Hypothalamus (tissue), 51 donors: ENCODE measurements around the gene PDE4B.

Source experiments
- DNase-seq, 51 donors: peaks; one replicate each; lab custom pipeline; 2025; lab: John Stamatoyannopoulos, UW

PDE4B gene

GRCh38 chr1:66346057-66346795 is 553.5 kb downstream of the PDE4B start:
- DNase-seq = no peak

- DNase-seq = no peak
These were observed 554.2 kb downstream of the PDE4B start for GRCh38 chr1:66346873-66347272.

- no peak for DNase-seq
These were observed 556.1 kb downstream of the PDE4B start for GRCh38 chr1:66348776-66349175.

GRCh38 chr1:66349242-66349641 is 556.5 kb downstream of the PDE4B start:
- DNase-seq = peak in 2 of 51 donors; percentile 15 to 67

- peak in 9 of 51 donors; percentile 10 to 65 (median 32) for DNase-seq
These were observed 557.4 kb downstream of the PDE4B start for GRCh38 chr1:66350001-66350547.

- DNase-seq = no peak
These were observed 558.8 kb downstream of the PDE4B start for GRCh38 chr1:66351478-66351877.

- DNase-seq = no peak
These were observed 559.2 kb downstream of the PDE4B start for GRCh38 chr1:66351913-66352312.

GRCh38 chr1:66352792-66353191 is 560.1 kb downstream of the PDE4B start:
- no peak for DNase-seq

- DNase-seq = peak in 30 of 51 donors; percentile 10 to 79 (median 47)
These were observed 560.6 kb downstream of the PDE4B start for GRCh38 chr1:66353257-66353656.

- peak in 1 of 51 donors; percentile 78 for DNase-seq
These were observed 561.9 kb downstream of the PDE4B start for GRCh38 chr1:66354311-66355201.

- DNase-seq = no peak
These were observed 563.1 kb downstream of the PDE4B start for GRCh38 chr1:66355756-66356155.

- DNase-seq = peak in 1 of 51 donors; percentile 53
These were observed 563.9 kb downstream of the PDE4B start for GRCh38 chr1:66356605-66357004.

GRCh38 chr1:66357021-66357420 is 564.3 kb downstream of the PDE4B start:
- no peak for DNase-seq

GRCh38 chr1:66357478-66358197 is 564.9 kb downstream of the PDE4B start:
- DNase-seq = no peak

- DNase-seq = no peak
These were observed 566.6 kb downstream of the PDE4B start for GRCh38 chr1:66359269-66359668.

GRCh38 chr1:66359815-66360214 is 567.1 kb downstream of the PDE4B start:
- DNase-seq = no peak

GRCh38 chr1:66360285-66360724 is 567.6 kb downstream of the PDE4B start:
- DNase-seq = no peak

GRCh38 chr1:66364578-66365391 is 572.1 kb downstream of the PDE4B start:
- DNase-seq = no peak

GRCh38 chr1:66365635-66366034 is 572.9 kb downstream of the PDE4B start:
- no peak for DNase-seq

- no peak for DNase-seq
These were observed 573.9 kb downstream of the PDE4B start for GRCh38 chr1:66366634-66367033.
